ENCODE data around the gene SGCA. TPM values are rescaled to one million over a fixed set of nuclear protein-coding genes. Genes with fewer than 3 reads are reported as not detected.

The SGCA gene
- total and polyA plus RNA-seq, 7 donors: 120 to 291 (median 254) TPM

DNA sequence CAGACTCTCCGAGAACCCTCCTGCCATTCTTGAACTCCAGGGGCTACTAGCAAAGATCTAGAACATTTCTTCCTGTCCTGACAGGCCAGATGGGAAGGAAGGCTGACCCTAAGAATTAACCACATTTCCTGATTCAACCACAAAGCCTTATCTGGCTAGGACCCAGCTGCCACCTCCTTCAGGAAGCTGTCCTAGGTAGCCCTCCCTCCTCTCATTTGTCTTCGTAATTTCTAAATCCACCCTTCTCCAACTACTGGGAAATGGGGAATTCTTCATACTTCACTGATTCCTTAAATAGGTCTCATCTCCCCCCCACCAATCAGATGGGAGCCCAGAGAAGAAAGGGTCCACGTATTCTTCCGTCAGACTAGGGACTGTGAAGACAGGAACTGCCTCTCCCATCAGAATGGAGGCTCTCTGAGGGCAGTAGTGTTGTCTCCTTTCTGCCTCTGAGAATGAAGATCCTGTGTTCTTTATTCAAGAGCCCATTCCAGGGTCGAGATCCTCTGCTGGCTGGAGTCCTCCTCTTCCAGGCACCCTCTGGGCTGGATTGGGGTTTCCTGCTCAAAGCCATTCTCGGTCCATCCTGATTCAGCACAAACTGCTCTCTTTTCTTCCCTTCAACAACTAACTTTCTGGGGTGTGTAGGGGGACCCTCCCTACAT is 38.0 kb upstream of the SGCA start:
- H3K27me3 ChIP-seq (ENCODE audit: insufficient read depth in 3 of 3, low read length in 2 of 3): no peaks in the 10 kb centered on the region
- no peak for ATAC-seq
- no peaks in the 10 kb centered on the region for H3K9me3 ChIP-seq
- no peak overlapping the region for H3K27ac ChIP-seq
- DNase-seq: no peak
- TF ChIP-seq, protein P1, sequence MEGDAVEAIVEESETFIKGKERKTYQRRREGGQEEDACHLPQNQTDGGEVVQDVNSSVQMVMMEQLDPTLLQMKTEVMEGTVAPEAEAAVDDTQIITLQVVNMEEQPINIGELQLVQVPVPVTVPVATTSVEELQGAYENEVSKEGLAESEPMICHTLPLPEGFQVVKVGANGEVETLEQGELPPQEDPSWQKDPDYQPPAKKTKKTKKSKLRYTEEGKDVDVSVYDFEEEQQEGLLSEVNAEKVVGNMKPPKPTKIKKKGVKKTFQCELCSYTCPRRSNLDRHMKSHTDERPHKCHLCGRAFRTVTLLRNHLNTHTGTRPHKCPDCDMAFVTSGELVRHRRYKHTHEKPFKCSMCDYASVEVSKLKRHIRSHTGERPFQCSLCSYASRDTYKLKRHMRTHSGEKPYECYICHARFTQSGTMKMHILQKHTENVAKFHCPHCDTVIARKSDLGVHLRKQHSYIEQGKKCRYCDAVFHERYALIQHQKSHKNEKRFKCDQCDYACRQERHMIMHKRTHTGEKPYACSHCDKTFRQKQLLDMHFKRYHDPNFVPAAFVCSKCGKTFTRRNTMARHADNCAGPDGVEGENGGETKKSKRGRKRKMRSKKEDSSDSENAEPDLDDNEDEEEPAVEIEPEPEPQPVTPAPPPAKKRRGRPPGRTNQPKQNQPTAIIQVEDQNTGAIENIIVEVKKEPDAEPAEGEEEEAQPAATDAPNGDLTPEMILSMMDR (IDR thresholded peaks at IDR 0.05): no peak
- H3K4me1 ChIP-seq: peaks cover 15% of the 10 kb centered on the region
- H3K4me3 ChIP-seq: no peak overlapping the region
- 59 to 75% (median 72%) methylated on average over 6 of the region's 6 CpGs for WGBS, 3 donors
- intact Hi-C loops (cut with DNase I): no loop called here
- no peaks in the 10 kb centered on the region for H3K36me3 ChIP-seq (ENCODE audit: insufficient read depth in 1 of 2, low read depth in 1 of 2)

- Histone ChIP-seq H3K27me3 (ENCODE audit: insufficient read depth in 3 of 3, low read length in 2 of 3) (no peaks in the 10 kb centered on the region), H3K27ac (no peak overlapping the region), H3K36me3 (ENCODE audit: insufficient read depth in 1 of 2, low read depth in 1 of 2) (no peaks in the 10 kb centered on the region), H3K4me1 (peaks cover 22% of the 10 kb centered on the region), H3K4me3 (peak overlapping the region; percentile 69), H3K9me3 (no peaks in the 10 kb centered on the region)
- WGBS, 3 donors: 43 to 55% (median 46%) methylated on average over 24 to 32 of the region's 32 CpGs
- TF ChIP-seq, protein P1 (IDR thresholded peaks at IDR 0.05): no peak
- ATAC-seq (no peak), DNase-seq (peak in 1 of 2 donors; percentile 59)
- intact Hi-C loops (cut with DNase I): no loop called here
These were observed 37.1 kb upstream of the SGCA start for GRCh38 chr17:50128441-50129352.

- H3K4me1 ChIP-seq: peaks cover 29% of the 10 kb centered on the region
These were observed 36.5 kb upstream of the SGCA start for GRCh38 chr17:50129353-50129727.

DNA sequence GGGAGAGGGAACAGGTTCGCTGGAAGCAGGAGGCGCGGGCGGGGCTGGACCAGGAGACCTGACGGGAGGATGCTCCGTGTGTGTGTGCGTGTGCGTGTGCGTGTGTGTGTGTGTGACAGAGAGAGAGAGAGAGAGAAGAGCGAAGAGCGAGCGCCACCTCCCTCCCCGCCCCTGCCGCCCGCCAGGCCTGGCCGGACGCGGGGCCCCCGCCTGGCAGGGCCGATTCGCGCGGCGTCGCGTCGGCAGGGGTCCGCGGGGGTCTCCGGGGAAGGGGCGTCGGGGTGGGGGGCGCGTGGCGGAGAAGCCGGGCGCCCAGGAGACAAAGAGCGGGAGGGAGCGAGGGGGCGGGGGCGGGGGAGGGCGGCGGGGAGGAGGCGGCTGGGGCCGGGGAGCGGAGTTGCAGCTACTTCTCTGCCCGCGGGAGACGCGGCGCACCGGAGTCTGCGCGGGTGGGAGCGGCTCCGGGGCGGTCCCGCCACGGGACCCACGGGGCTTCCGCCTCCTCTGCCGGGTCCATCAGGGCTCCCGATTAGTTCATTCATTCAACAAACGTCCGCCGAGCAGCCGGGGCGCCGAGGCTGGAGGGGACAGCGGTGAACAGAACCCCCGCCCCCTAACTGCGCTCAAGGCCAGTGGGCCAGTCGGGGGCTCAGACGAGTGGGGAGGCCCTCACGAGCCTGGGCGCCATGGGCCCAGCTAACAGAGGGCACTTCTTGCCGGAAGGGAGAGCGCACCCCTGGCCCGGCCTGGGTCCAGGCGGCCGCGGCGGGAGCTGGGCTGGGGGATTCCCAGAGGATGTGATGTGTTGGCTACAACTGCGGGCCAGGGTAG is 35.9 kb upstream of the SGCA start, which contains the start of gene SAMD14:
Gene SAMD14, minus strand, starts transcription at position 433 of the 831 bp plus-strand sequence. CDS start 5,201 bp downstream, outside the sequence.
- ATAC-seq: peak; percentile 26 to 58 (median 46)
- peak within 1 kb of the TSS; percentile 69 for H3K4me3 ChIP-seq
- WGBS, 3 donors: 1 to 5% (median 1%) methylated on average over 36 to 83 of the region's 84 CpGs
- H3K27ac ChIP-seq: peak within 1 kb of the TSS; percentile 82
- TF ChIP-seq, protein P1 (IDR thresholded peaks at IDR 0.05): no peak
- DNase-seq: peak in 1 of 2 donors; percentile 76
- peaks cover 34% of the 10 kb centered on the region for H3K4me1 ChIP-seq
- H3K9me3 ChIP-seq: no peaks in the 10 kb centered on the region
- peaks cover 0 to 7% of the 10 kb centered on the region in 2 donors for H3K36me3 ChIP-seq (ENCODE audit: insufficient read depth in 1 of 2, low read depth in 1 of 2)
- H3K27me3 ChIP-seq (ENCODE audit: insufficient read depth in 3 of 3, low read length in 2 of 3): no peaks in the 10 kb centered on the region
- intact Hi-C loops (cut with DNase I): loop anchor here (5.0 kb wide), 1 partner anchor 37 kb away; the partner anchor contains the start of gene SGCA (in 2 of the 2)

More at GRCh38 chr17:50129353-50129727, 36.5 kb upstream of the SGCA start:
- intact Hi-C loops (cut with DNase I): no loop called here
- H3K27ac ChIP-seq: no peak overlapping the region
- DNase-seq: no peak
- peaks cover 0 to 1% of the 10 kb centered on the region in 2 donors for H3K36me3 ChIP-seq (ENCODE audit: insufficient read depth in 1 of 2, low read depth in 1 of 2)
- TF ChIP-seq, protein P1 (IDR thresholded peaks at IDR 0.05): no peak
- H3K27me3 ChIP-seq (ENCODE audit: insufficient read depth in 3 of 3, low read length in 2 of 3): no peaks in the 10 kb centered on the region
- ATAC-seq: no peak
- no peaks in the 10 kb centered on the region for H3K9me3 ChIP-seq
- 2 to 11% (median 3%) methylated on average over 25 to 31 of the region's 31 CpGs for WGBS, 3 donors
- peak overlapping the region; percentile 69 for H3K4me3 ChIP-seq

Data from psoas muscle (tissue), 8 donors.